Esophagus squamous epithelium (tissue), 4 donors: Measurements from ENCODE around the gene ASNSD1.

Experiments
- CTCF ChIP-seq, 6 experiments: fragments of 450-650 bp in 4 of 6; fragments of 200-600 bp in 2 of 6; sonication (generic) in 2 of 6; IDR thresholded peaks; one replicate each; pipeline ENCODE4 v1.5.1; 2016 to 2019; ENCODE audit warnings: antibody characterized with exemption in 6 of 6, mild to moderate bottlenecking in 4 of 6, moderate library complexity in 4 of 6
- POLR2A ChIP-seq, 4 donors: fragments of 450-650 bp; IDR thresholded peaks; one replicate each; pipeline ENCODE4 v1.6.1; 2017; ENCODE audit warnings: antibody characterized with exemption in 4 of 4, mild to moderate bottlenecking in 4 of 4, moderate library complexity in 3 of 4

GRCh38 chr2:189618197-189618596 is 43.1 kb upstream of the ASNSD1 start:
- no peak for TF ChIP-seq CTCF (IDR thresholded peaks at IDR 0.05)
- no peak for TF ChIP-seq POLR2A (IDR thresholded peaks at IDR 0.05)
